GM13977 (cell line): ENCODE results near the gene CLRN3.

Experiments
- DNase-seq: peaks from one replicate; pipeline ENCODE4 v3.0.0; 2012; ENCODE audit warnings: low spot score
- in situ Hi-C: fragments of 300-500 bp; cut with MboI; formaldehyde crosslinking; loops from one replicate; pipeline ENCODE4 v1.12.0; 2022; ENCODE audit warnings: low sequenced_read_pairs, low pct_unique_long_range_greater_than_20kb, mixed read lengths, inconsistent platforms; ENCODE audit not compliant: unreplicated experiment
- TF ChIP-seq, protein P1 (sequence below): IDR thresholded peaks from 2 replicates; pipeline ENCODE4 v1.5.1; 2012; ENCODE audit warnings: mild to moderate bottlenecking, control low read depth; ENCODE audit not compliant: insufficient read depth; ENCODE audit errors: extremely low read depth, missing control alignments

Gene CLRN3

DNA sequence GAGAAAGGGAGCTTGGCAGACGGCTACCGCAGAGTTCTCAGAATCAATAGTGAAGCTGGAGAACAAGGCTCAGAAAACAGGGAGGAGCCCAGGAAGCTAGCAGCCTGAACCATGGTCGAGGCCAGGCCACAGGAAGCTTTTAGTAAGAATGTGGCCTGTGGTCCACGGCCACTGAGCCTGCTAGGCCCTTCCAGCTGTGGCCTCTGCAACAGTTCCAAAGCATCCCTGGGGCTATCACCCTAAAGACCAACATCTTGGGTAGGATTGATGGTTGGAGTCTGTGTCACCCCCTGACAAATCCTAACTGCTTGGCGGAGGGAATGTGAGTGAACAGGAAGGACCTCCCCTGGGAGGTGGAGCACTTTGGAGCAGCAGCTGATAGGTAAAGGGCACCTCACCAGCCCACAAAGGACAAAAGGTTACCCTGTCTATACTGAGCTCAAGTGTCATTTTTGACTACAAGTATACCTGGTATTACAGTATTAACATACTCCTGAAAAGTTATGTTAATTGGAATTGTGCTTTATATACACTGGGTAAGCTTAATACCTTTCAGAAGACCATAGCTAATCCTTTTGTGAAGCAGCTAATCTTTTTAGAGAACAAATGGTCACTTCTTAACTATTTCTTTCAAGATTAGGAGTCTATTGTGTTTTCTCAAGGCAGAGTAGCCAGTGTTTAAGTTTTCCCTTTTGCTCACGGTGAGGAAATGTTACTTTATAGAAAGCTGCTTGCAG is 32.9 kb upstream of the CLRN3 start:
- TF ChIP-seq, protein P1, sequence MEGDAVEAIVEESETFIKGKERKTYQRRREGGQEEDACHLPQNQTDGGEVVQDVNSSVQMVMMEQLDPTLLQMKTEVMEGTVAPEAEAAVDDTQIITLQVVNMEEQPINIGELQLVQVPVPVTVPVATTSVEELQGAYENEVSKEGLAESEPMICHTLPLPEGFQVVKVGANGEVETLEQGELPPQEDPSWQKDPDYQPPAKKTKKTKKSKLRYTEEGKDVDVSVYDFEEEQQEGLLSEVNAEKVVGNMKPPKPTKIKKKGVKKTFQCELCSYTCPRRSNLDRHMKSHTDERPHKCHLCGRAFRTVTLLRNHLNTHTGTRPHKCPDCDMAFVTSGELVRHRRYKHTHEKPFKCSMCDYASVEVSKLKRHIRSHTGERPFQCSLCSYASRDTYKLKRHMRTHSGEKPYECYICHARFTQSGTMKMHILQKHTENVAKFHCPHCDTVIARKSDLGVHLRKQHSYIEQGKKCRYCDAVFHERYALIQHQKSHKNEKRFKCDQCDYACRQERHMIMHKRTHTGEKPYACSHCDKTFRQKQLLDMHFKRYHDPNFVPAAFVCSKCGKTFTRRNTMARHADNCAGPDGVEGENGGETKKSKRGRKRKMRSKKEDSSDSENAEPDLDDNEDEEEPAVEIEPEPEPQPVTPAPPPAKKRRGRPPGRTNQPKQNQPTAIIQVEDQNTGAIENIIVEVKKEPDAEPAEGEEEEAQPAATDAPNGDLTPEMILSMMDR = no peak
- in situ Hi-C loops = no loop called here
- no peak for DNase-seq

DNA sequence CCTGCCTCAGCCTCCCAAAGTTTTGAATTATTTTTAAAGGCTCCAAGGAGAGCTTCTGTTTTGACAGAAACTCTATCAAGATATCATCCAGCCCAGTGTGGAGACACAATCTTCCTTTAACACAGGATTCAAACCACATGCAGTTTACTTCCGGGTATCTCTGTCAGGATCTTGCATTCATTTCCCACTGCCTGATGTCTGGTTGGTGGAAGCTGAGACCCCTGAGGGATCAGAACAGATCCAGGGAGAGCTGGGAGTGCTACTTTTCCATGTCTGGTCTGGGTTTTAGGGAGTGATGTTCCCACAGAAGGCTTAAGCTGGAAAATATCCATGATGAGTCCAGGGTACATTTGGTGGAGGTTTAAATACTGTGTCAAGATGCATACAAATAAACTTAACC is 30.9 kb upstream of the CLRN3 start:
- DNase-seq = no peak
- in situ Hi-C loops = no loop called here
- TF ChIP-seq, protein P1 = no peak

DNA sequence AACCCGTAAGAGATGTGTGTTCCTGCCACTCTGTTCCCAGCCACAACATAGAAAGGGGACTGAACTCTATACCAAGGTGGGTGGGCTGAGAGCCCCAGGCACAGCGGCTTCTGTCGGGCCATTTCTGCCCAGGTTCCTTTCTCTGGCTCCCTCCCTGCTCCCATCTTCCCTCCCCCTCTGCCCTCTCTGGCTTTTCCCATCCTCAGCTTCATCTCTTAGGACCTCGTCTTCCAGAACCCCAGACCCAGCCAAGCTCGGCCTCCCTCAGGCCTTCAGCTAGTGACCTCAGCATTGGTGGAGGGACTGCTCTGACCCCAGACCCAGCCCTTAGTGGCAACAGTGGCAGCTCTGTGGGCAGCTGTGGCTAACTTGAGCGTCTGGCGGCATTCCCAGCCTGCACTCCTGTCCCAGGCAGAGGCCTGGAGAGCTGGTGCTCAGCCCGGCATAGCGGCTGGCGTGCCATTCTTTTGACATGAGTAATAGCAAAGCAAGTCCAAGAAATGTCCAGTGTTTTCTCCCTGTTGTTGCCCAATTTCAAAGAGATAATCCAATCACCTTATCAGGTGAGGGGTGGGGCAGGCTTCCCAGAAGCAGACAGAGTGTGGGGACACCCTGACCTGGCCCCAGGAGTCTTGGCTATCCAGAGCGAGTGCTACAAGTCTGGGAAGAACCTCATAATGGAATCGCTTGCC is 30.1 kb upstream of the CLRN3 start:
- in situ Hi-C loops = no loop called here
- no peak for DNase-seq
- TF ChIP-seq, protein P1 = no peak

DNA sequence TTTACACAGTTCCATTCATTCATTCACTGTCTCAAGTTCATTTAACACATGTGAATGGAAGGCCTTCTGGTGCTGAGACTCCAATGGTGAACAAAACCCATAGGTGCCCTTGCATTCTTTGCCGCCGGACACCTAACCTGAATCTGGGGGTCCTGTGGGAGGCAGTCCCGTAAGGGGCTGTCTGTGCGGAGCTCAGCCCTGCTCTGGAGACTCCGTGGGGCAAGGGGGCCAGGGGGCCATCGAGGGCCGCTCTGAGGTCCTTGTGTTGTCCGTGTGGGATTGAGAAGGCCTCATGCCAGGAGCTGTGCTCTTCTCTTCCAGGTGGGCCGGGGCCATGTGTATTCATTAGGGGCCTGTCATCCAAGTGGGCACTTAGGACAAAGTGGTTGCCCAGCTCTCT is 29.5 kb upstream of the CLRN3 start:
- no peak for DNase-seq
- in situ Hi-C loops = no loop called here
- TF ChIP-seq, protein P1 = no peak

DNA sequence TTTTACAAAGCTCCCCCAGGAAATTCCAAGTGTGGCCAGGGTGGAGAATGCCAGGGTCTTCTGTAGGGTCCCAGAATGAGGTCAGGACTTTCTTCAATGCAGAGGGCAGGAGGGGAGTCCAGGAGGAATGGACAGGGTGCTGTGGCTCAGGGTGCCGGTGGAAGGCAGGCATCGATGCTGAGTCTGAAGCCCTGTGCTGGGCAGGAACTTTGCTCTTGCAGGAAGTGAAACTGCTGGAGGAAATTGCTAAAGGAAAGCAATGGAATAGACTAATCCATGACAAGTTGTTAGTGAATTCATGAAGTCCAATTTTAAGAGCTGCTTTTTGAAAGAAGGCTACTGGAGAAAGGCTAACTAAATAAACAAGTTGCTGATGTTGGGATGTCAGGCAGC is 29.0 kb upstream of the CLRN3 start:
- DNase-seq = no peak
- TF ChIP-seq, protein P1 = no peak
- in situ Hi-C loops = no loop called here

DNA sequence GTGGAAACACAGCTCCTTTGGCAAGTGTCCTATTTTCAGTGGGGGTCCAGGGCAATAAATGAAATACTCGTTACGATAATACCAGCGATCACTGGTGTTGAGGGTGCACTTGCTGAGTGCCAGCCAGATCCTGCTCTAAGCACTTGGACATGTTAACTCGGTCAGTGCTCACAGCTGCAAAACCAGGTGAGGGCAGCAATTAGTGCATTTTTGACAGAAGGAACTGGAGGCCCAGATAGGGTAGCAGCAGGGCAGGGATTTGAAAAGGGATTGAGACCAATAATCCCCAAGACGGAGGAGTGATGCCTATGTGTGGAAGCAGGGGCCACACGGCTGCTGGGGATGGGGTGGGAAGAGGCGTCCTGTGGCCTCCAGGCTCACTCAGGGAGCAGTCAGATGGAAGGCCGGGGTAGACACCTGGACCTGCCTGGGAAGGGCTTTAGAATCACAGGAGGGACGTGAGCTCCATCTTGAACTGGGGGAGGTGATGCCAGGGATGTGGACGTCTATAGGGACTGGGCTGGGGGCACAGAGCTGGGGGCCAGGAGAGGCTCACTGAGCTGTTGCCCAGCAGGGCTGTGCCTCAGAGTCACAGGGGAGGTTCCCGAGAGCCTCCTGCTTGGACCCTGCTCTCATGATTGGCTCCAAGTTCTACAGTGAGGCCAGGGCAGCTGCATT is 28.5 kb upstream of the CLRN3 start:
- TF ChIP-seq, protein P1 = no peak
- DNase-seq = no peak
- in situ Hi-C loops = no loop called here
